ENCODE data around the gene CDCP1.

CDCP1 gene, protein sequence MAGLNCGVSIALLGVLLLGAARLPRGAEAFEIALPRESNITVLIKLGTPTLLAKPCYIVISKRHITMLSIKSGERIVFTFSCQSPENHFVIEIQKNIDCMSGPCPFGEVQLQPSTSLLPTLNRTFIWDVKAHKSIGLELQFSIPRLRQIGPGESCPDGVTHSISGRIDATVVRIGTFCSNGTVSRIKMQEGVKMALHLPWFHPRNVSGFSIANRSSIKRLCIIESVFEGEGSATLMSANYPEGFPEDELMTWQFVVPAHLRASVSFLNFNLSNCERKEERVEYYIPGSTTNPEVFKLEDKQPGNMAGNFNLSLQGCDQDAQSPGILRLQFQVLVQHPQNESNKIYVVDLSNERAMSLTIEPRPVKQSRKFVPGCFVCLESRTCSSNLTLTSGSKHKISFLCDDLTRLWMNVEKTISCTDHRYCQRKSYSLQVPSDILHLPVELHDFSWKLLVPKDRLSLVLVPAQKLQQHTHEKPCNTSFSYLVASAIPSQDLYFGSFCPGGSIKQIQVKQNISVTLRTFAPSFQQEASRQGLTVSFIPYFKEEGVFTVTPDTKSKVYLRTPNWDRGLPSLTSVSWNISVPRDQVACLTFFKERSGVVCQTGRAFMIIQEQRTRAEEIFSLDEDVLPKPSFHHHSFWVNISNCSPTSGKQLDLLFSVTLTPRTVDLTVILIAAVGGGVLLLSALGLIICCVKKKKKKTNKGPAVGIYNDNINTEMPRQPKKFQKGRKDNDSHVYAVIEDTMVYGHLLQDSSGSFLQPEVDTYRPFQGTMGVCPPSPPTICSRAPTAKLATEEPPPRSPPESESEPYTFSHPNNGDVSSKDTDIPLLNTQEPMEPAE

DNA sequence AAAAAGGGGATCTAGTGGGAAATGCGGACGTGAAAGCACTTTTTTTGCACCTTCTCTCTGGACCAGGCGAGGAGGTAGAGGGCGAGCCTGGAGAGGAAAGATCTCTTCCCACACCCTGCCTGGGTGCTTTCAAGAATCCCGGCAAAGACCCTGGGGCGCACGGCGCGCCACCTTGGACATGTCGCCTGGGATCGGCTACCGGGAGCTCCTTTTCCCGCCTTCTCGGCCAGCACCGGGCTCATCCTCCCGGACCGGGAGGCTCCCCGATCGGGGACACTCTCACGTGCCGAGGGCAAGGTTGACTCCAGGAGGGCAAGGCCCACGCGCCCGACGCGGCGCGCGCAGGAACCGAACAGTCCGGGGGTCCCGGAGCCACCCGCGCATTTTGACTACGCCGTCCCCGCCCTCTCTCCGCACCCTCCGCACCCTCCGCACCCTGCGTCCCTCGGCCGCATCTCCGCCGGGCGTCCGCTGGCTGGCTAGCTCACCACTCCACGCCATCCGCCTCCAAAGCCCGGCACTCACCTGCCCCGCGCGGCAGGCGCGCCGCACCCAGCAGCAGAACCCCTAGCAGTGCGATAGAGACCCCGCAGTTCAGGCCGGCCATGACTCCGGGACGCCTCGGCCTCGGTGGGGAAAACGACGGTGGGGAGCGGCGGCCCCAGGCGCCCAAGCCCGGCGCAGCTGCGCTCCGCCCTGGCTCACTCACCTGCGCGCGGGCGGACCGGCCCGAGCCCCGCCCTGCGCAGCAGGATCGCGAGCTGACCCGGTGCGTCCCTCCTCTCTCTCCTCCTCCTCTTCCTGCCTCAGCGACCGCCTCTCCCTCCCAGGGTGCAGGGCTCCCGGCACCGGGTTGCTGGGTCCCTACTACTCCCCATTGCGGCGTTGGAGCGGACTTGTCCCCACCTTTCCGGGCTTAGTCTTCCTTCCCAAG lies at the start of gene CDCP1:
CDCP1 (minus strand) TSS at position 698 of the 934 bp plus-strand sequence; CDS start at position 607, 91 bp downstream.
- DNase-seq: no peak

DNA sequence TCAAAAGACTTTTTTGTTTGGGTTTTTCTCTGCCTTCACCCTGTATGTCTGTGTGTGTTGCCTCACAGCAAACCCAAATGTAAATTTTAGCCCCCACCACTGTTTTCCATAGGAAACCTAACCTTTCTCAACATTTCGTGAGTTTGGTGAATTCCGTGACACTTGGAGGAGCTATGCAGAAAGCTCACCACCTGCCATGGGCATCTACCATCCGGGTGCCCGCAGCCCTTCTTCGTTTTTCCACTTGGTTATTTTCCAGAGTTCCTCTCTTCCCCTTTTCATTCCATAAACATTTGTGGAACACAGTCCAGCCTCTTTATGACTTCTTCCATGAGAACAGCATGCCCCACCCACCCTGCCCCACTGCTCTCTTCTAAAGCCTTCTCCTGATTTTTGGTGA lies 48.6 kb upstream of the CDCP1 start:
- no peak for DNase-seq

DNA sequence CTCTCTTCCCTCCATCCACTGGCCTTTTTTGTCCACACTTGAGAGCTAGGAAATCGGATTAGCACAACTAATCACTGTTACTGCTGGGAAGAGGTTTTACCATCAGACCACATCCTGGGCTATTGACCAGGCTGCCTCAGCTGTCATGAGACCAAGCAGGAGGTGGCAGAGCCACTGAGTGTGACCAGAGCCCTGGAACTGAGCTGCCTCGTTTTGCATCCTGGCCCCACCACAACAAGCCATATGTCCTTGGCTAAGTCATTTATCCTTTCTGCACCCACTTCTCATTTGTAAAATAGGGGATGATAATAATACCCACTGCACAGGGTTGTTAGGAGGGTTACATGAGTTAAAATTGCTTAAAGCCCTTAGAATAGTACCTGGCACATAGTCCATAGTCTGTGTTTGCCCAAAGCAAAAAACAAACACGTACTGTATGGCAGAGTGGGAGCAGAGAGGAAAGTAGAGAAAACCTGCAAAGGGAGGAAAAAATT lies 45.8 kb upstream of the CDCP1 start:
- DNase-seq: no peak

DNA sequence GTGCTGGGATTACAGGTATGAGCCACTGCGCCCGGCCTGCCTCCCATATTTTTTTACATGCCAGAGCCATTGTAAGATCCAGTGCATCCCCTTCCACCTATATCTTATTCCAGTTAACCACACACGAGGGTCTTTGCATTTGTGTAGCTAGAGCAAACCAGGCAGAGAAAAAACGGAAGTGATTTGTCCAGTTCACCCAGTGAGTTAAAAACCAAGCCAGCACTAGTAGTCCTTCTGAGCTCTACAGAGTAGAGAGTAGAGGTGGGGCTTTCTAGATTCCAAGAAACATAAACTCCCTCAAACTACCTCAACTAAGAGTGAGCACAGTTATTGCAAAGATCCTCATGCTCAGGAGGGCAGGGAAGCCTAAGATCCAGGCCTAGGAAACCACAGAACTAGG lies 45.2 kb upstream of the CDCP1 start:
- no peak for DNase-seq

DNA sequence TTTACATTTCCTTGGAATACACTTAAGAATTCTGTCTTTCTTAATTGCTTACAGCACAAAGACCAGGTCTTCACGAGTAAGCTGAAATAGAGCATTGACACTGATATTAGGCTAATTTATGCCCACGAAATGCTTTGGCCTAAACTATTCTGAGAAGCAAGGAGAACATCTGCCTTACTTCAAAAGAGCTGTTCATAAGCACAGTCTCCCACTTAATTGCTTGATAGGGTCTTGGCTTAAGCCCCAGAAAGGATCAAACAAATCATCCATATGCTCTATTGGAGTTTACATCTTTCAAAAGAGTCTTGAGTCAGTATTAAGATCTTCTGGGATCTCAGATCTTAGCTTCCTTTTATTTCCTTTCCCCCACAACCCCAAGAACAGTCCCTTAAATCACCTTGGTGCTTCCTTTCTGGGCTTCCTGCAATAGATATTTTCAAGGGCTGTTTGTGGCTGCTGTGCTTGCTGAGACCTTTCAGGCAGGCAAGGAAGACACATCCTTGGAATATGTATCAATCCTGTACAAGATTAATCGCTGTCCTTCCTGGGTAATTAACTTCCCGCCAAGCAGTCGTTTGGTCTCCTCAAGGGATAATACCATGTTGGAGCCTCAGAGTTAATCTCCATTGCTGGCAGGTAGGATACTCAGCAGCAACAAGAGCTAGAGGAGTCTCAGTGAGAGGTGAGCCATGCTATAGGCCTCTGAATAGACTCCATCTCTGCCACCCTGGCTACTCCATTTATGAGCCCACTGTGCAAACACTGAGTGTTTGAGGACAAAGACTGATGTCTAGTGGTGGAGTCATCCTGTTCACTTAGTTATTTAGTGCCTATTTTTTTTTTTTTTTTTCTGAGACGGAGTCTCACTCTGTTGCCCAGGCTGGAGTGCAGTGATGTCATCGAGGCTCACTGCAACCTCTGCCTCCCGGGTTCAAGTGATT lies 42.8 kb upstream of the CDCP1 start:
- DNase-seq: no peak

DNA sequence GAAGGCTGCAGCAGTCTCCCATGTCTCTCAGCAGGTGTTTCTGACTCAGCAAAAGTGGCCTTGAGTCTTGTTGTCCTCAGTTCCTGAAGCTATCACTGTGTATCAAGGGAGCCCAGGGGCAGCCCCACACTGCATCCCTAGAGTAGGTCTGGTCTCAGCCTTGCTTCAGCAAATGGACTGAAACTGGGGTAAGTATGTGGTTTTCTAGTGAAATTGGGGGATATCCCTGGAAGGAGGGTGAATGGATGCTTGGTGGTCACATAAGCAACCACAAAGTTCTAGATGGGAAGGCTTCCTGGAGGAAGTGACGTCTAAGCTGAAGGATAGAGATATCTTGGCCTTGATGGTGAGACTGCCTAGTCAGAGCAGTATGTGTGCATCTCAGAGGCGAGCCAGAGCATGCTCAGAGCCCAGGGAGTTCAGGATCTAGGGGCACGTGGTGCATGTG lies 41.5 kb upstream of the CDCP1 start:
- no peak for DNase-seq

DNA sequence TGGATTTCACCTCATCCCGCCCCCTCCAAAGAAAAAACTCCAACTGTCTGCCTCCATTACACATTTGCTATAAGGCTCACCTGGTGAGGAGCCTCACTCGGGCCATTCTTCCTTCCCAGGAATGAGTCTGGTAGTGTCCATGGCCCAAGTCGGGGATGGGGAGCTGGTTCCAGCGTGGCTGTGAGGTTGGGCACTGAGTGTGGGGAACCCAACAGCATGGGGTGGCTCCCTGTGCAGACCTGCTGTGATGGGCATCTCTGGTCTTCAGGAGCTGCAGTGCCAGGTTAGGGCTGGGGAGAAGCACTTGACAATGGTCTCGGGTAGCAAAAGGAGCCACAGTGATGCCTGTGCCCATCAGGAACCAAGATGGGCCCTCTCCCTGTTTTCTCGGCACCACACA lies 40.7 kb upstream of the CDCP1 start:
- no peak for DNase-seq

DNA sequence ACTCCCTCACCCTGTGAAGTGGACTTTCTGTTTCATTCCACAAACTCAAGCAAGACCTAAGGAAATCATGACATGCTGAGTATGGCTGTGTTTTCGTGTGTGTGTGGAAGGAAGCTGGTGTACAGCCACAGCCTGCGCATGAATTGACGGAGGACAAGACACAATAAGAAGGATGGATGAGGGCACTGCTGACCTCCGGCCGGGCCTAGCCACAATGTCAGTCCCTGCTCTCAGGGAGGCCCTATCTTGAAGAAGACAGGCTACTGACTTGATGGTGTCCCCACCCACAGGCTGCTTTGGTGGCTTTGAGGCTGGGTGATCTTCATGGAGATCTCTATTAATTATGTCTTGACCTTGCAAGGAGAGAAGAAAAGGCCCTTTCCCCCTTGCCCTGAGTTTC lies 39.3 kb upstream of the CDCP1 start:
- DNase-seq: no peak

DNA sequence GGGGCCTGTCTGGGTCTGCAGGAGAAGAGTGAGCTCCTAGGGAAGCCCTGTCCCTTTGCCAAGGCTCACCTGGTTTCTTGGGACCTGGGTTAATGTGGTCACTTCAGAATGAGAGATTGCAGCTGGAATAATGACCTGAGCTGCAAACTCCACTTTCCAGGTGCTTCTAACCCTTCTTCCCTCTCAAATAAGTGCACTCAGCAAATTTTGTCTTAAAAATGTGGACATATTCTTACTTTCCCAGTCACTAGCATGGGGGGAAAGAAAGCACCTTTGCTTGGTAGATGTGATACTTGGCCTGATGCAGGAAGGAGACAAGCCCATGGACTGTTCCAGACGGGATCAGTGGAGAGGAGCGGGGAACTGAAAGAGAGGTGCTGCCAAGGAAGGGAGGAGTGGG lies 38.9 kb upstream of the CDCP1 start:
- DNase-seq: no peak

DNA sequence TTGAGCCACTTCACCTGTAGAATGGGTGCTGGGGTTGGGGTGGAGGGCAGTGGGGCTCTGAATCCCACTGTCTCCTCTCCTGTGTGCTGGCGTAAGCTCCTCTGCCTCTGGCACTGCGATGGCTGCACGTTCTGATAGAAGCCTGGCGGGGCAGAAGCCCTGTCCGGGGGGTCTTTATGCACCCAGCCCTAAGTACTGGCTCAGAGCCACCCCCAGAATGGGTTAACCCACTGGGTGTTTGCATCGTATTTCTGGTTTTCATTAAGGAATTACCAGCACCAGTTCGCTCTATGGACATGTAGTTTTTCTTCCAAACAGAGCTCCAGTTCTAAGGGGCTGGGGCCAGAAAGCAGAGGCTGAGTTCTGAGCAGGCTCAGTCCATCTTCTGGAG lies 37.7 kb upstream of the CDCP1 start:
- DNase-seq: no peak

DNA sequence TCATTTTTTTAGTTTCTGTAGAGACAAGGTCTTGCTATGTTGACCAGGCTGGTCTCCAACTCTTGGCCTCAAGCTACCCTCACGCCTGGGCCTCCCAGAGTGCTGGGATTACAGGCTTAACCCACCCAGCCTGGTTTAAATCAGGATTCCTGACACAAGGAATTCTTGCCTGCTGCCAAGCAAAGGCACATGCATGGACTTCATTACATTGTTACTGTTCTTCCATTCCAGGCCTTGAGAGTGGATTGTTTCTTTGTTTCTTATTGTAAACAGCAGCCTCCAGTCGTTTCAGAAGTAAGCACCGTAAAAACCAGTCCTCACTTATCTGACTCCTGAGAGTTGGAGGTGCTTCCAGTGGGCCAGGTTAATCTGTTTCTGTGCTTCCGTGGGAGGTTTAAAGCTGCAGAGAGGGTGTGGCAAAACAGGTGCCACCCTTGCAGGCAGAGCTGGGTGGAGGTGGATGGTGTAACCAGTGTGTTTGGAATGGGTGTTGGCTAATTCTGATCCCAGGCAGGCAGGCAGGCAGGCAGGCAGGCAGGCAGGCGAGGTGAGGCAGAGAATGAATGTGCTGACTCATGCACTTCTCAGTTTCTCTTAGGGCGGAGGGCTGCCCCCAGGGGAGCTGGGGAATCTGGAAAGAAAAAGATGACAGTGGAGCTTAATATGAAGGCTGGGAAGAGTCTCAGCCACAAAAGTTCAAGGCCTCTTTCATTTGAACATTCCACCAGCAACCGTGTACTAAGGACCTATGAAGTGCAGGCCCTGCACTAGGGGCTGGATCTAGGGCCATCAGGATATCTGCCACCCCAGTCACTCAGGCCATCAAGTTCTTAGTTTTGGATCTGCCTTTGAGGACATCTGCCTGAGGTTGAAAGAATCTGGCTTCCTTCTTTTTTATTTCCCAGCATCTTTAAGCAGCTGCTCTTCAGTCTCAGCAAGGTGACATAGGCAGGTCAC lies 37.0 kb upstream of the CDCP1 start:
- DNase-seq: no peak

DNA sequence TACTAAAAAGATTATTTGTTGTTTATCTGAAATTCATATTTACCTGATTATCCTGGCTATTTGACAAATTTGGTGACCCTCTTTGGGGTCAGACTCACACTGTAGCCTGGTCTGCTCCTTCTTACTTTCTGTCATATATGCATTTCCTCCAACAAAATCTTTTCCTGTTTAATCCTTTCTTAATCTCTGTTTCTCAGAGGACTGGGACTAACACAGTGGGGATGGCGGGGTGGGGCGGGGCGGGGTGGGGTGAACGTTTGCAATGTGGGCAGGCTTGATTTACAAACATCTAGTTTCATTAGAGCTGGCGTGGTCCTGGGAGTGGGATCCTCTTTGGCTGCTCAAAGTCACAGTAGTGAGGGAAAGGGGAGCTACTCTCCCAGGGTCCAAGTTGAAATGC lies 35.3 kb upstream of the CDCP1 start:
- no peak for DNase-seq

DNA sequence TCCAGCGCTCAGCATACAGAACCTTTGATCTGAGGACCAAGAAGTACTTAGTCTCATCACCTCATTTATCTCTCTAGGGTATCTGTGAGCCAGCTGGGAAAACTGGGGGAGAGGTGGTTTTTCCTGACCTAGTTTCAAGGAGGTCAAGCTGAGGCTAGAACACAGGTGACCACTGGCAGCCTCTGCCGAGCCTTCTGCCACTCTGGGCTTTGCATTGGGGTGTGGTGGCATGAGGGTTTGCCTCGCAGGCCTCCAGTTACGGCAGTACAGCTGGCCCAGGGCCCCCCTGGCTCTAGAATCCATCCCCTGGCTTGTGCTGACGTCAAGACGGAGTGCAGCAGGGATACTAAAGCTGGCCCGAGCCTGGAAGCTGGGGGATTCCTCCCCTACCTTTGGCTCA lies 34.7 kb upstream of the CDCP1 start:
- DNase-seq: no peak

DNA sequence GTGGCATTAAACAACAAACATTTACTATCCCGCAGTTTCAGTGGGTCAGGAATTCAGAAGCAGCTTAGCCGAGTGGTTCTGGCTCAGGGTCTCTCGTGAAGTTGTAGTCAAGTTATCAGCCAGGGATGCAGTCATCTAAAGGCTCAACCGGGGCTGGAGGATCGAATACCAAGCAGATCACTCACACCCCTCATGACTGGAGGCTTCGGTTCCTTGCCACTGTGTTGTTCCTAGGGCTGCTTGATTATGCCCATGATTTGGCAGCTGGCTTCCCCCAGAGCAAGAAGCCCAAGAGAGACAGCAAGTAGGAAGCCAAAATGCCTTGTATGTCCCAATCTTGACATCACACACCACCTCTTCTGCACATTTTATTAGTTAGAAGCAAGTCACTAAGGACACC lies 33.9 kb upstream of the CDCP1 start:
- no peak for DNase-seq

DNA sequence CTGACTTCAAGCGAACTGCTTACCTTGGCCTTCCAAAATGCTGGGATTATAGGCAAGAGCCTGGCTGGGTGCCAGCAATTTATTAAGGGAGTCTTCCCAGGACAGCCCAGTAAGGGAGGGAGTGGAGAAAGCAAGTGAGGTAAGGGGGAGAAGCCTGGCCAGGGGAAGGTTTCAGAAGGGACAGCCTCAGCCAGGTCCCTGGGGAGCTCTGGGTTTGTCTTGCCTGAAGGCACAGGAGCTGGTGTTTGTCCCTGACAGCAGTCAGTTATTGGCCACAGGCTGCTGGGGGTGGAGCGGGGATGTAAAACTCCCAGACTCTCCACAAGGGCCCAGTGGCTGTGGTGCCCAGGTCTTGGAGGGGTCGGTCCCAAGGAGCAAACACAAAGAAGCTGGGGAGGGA lies 33.0 kb upstream of the CDCP1 start:
- DNase-seq: no peak

DNA sequence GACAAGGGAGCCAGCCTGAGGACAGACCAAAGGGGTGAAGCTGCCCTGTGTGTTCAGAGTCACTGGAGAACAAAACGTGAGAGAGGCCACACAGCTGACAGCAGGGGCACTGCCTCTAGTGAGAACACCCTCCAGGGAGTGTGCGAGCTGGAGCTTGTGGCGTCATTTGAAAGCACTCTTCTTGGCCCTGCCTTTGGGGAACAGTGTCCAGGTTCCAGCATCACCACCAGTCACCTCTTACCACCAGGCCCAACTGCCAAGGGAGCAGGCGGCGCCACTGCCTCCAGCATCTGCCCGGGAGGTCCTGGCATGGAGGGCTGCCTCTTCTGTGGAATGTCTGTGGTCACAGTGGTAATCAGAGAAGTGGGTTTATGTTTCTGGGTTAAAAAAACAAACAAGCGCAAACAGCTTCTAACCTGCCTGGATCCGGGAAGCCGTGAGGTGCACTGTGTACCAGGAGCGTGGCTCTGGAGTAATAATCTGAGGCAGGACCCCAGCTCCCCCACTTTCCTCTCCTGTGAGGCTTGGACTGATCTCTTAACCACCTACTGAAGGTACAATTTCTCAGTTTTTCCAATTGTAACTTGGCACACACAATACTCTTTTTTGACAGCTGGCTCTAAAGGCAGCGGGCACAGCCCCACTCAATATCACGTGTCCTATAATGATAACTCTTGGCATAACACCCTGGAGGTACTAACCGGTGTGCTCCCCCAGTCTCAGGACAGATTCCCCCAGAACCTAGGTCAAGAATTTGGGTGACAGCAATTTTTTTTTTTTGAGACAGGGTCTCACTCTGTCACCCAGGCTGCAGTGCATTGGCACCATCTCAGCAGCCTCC lies 32.2 kb upstream of the CDCP1 start:
- no peak for DNase-seq

DNA sequence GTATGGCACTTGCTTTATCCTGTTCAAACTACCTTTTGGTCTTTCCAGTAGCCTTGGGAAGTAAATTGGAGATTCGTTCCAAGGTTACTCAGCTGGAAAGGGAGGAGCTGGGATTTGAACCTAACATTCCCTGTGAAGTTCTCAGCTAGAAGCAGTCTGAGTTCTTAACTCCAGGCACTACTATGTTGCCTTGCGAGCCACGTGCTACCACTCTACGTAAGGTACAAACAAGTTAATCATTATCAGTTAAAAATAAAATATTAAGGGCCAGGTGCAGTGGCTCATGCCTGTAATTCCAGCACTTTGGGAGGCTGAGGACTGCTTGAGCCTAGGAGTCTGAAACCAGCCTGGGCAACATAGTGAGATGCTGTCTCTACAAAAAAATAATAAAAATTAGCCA lies 30.7 kb upstream of the CDCP1 start:
- no peak for DNase-seq

DNA sequence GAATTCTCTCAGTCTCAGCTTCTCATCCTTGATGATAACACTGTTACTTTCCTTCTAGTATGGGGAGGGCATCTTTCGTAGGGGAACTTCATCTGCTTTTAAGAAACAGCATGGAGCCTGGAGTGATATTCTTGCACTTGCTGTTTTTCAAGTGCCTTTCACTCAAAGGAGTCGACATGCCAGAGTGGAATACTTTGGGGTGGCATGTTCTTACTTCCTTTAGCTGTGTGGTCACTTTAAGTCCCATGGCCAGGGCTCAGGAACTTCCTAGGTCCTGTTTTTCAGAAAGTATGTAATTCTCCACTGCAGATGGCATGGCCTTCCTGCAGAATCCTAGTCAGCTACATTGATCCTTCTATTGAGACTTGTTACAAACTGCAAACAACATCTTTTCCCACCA lies 28.1 kb upstream of the CDCP1 start:
- no peak for DNase-seq

DNA sequence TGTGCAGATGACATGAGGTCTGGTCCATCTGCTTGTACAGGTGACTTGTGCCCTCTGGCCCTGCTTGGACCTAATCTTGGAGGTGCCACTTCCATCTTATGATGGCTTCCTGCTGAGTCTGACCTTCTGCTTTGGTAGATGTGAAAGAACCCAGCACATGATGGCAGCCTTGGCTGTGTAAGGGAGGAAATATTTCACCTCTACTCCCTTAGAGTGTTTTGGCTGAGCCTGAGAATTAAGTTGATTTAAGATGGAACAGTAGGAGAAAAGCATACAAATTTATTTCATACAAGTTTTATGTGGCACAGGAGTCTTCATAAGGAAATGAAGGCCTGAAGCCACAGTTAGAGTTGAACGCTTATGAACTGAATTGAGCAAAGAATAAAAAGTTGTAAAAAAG lies 27.6 kb upstream of the CDCP1 start:
- no peak for DNase-seq

DNA sequence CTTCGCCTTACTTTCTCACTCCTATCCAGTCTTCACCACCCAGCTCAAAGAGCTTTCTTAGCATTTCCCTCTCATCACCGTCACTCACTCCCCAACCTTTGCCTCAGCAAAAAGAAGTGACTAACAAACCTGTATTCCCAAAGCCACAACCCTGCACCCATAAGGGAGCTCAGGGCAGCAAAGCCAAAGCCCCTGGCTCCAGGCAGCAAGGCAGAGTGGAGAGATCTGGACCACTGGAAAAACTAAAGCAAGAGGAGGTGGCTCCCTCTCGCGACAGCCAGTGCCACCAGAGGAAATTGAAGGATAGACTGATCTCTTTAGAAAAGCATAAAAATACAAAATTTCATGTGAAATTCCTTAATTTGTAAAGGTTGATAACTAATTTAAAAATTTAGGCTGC lies 25.1 kb upstream of the CDCP1 start:
- no peak for DNase-seq
